ENCODE data around the gene TSHZ3.

The TSHZ3 gene

GRCh38 chr19:31282346-31282745 is 66.9 kb downstream of the TSHZ3 start:
- no peak overlapping the region for H3K4me2 ChIP-seq (ENCODE audit: low read depth, low read length, poor library complexity, severe bottlenecking)
- no peaks in the 10 kb centered on the region for H3K79me2 ChIP-seq (ENCODE audit: insufficient read depth, low read length)
- no peaks in the 10 kb centered on the region; the same call in 1 of the 2 replicates for H3K36me3 ChIP-seq (ENCODE audit: insufficient read depth, low read length)

GRCh38 chr19:31280287-31281006 is 68.8 kb downstream of the TSHZ3 start:
- Histone ChIP-seq H3K79me2 (ENCODE audit: insufficient read depth, low read length) (no peaks in the 10 kb centered on the region), H3K9me2 (replicated peaks; ENCODE audit: low read depth, low read length) (no peaks in the 10 kb centered on the region), H3K9me3 (ENCODE audit: insufficient read depth, low read depth, low read length) (no peaks in the 10 kb centered on the region), H3K4me2 (ENCODE audit: low read depth, low read length, poor library complexity, severe bottlenecking) (no peak overlapping the region), H3F3A (ENCODE audit: low read depth) (no peaks in the 10 kb centered on the region), H3K4me1 (ENCODE audit: insufficient read depth, low read length, poor library complexity, severe bottlenecking) (no peaks in the 10 kb centered on the region), H2AFZ (ENCODE audit: low read length) (no peak overlapping the region), H4K20me1 (ENCODE audit: insufficient read depth, low read length, poor library complexity, severe bottlenecking) (no peaks in the 10 kb centered on the region), H3K9ac (ENCODE audit: low read depth, low read length, poor library complexity, severe bottlenecking) (no peak overlapping the region), H3K36me3 (ENCODE audit: insufficient read depth, low read length) (peaks cover 3% of the 10 kb centered on the region; the same call in 1 of the 2 replicates), H3K4me3 (ENCODE audit: low read length, poor library complexity, severe bottlenecking) (no peak overlapping the region), H3K27me3 (ENCODE audit: insufficient read depth, low read length, poor library complexity, severe bottlenecking) (no peaks in the 10 kb centered on the region)
- TF ChIP-seq CTCF (conservative IDR thresholded peaks at IDR 0.05; ENCODE audit: low read length) = no peak
- TF ChIP-seq EZH2phosphoT487 (IDR thresholded peaks at IDR 0.05; ENCODE audit: borderline replicate concordance) = no peak

More at GRCh38 chr19:31282346-31282745, 66.9 kb downstream of the TSHZ3 start:
- H2AFZ ChIP-seq (ENCODE audit: low read length) = no peak overlapping the region
- H3K27me3 ChIP-seq (ENCODE audit: insufficient read depth, low read length, poor library complexity, severe bottlenecking) = no peaks in the 10 kb centered on the region
- no peaks in the 10 kb centered on the region for H3F3A ChIP-seq (ENCODE audit: low read depth)
- no peaks in the 10 kb centered on the region for H3K9me3 ChIP-seq (ENCODE audit: insufficient read depth, low read depth, low read length)
- TF ChIP-seq EZH2phosphoT487 (IDR thresholded peaks at IDR 0.05; ENCODE audit: borderline replicate concordance) (no peak), CTCF (conservative IDR thresholded peaks at IDR 0.05; ENCODE audit: low read length) (no peak)
- H3K9me2 ChIP-seq (replicated peaks; ENCODE audit: low read depth, low read length) = no peaks in the 10 kb centered on the region
- no peak overlapping the region for H3K4me3 ChIP-seq (ENCODE audit: low read length, poor library complexity, severe bottlenecking)
- no peak overlapping the region for H3K9ac ChIP-seq (ENCODE audit: low read depth, low read length, poor library complexity, severe bottlenecking)
- no peaks in the 10 kb centered on the region for H4K20me1 ChIP-seq (ENCODE audit: insufficient read depth, low read length, poor library complexity, severe bottlenecking)
- no peaks in the 10 kb centered on the region for H3K4me1 ChIP-seq (ENCODE audit: insufficient read depth, low read length, poor library complexity, severe bottlenecking)

GRCh38 chr19:31279436-31279765 is 69.8 kb downstream of the TSHZ3 start:
- Histone ChIP-seq H3F3A (ENCODE audit: low read depth) (no peaks in the 10 kb centered on the region), H3K4me2 (ENCODE audit: low read depth, low read length, poor library complexity, severe bottlenecking) (no peak overlapping the region), H3K79me2 (ENCODE audit: insufficient read depth, low read length) (no peaks in the 10 kb centered on the region), H3K9me3 (ENCODE audit: insufficient read depth, low read depth, low read length) (no peaks in the 10 kb centered on the region), H3K4me3 (ENCODE audit: low read length, poor library complexity, severe bottlenecking) (no peak overlapping the region), H2AFZ (ENCODE audit: low read length) (no peak overlapping the region), H4K20me1 (ENCODE audit: insufficient read depth, low read length, poor library complexity, severe bottlenecking) (no peaks in the 10 kb centered on the region), H3K36me3 (ENCODE audit: insufficient read depth, low read length) (peaks cover 3% of the 10 kb centered on the region; the same call in 1 of the 2 replicates), H3K9me2 (replicated peaks; ENCODE audit: low read depth, low read length) (no peaks in the 10 kb centered on the region), H3K27me3 (ENCODE audit: insufficient read depth, low read length, poor library complexity, severe bottlenecking) (no peaks in the 10 kb centered on the region), H3K9ac (ENCODE audit: low read depth, low read length, poor library complexity, severe bottlenecking) (no peak overlapping the region), H3K4me1 (ENCODE audit: insufficient read depth, low read length, poor library complexity, severe bottlenecking) (no peaks in the 10 kb centered on the region)
- TF ChIP-seq EZH2phosphoT487 (IDR thresholded peaks at IDR 0.05; ENCODE audit: borderline replicate concordance) = no peak
- no peak for TF ChIP-seq CTCF (conservative IDR thresholded peaks at IDR 0.05; ENCODE audit: low read length)

Data from Loucy (cell line).